Activated CD4-positive, alpha-beta T cell treated with anti-CD3 and anti-CD28 coated beads for 36 hours (primary cell): ENCODE results near the gene CEP112. TPM values are rescaled to one million over a fixed set of nuclear protein-coding genes. Genes with fewer than 3 reads are reported as not detected.

Source experiments
- ATAC-seq: fragments of 200-7000 bp; cut with Tn5 transposase; one replicate; pipeline ENCODE4 v1.10.0; 2021; ENCODE audit warnings: mild to moderate bottlenecking, moderate library complexity
- CTCF ChIA-PET: fragments of 350-600 bp; sonication (Branson Sonifier 250); formaldehyde crosslinking; loops from one replicate; lab custom pipeline; 2021; ENCODE audit warnings: antibody characterized with exemption; lab: Charles Lee
- POLR2A ChIA-PET: fragments of 350-600 bp; sonication (Branson Sonifier 250); formaldehyde crosslinking; loops from one replicate; lab custom pipeline; 2021; ENCODE audit warnings: antibody characterized with exemption, inconsistent platforms; lab: Charles Lee
- DNase-seq: peaks from one replicate; pipeline ENCODE4 v3.0.0-alpha.2; 2020
- H3K27ac Mint-ChIP-seq: one replicate; pipeline ENCODE4 v1.8.0; 2021; ENCODE audit warnings: mixed read lengths
- H3K27me3 Mint-ChIP-seq: one replicate; pipeline ENCODE4 v1.8.0; 2021; ENCODE audit warnings: mixed read lengths
- H3K36me3 Mint-ChIP-seq: one replicate; pipeline ENCODE4 v1.8.0; 2021; ENCODE audit warnings: low read depth, mixed read lengths
- H3K4me1 Mint-ChIP-seq: one replicate; pipeline ENCODE4 v1.8.0; 2021; ENCODE audit warnings: mixed read lengths
- H3K4me3 Mint-ChIP-seq: one replicate; pipeline ENCODE4 v1.8.0; 2021; ENCODE audit warnings: mild to moderate bottlenecking, moderate library complexity, mixed read lengths
- H3K9me3 Mint-ChIP-seq: one replicate; pipeline ENCODE4 v1.8.0; 2021; ENCODE audit warnings: low read depth, mixed read lengths
- intact Hi-C, 2 experiments: fragments of 100-400 bp; cut with DNase I in 1 of 2; cut with micrococcal nuclease in 1 of 2; formaldehyde crosslinking; loops; one replicate each; pipeline versions ENCODE4 v1.14.2 to v1.15.1; 2022 to 2024; cut with DNase I, micrococcal nuclease
- total RNA-seq, 2 experiments: library from RNA; stranded (reverse); gene quantifications; one replicate each; pipeline ENCODE4 v1.2.3, GENCODE V29; 2021

Gene CEP112
- total RNA-seq, 2 experiments from 2014 or later = 2.2 to 2.8 TPM

GRCh38 chr17:65953316-65954147, 238.4 kb downstream of the CEP112 start:
- no peak overlapping the region for H3K27ac Mint-ChIP-seq
- DNase-seq (no peak), ATAC-seq (no peak)
- ChIA-PET POLR2A (no interaction called here), CTCF (interaction anchor here (0.6 to 1.1 kb wide), 2 partner anchors 11 to 37 kb away, joined by 4 read pairs; no protein-coding TSS in a partner anchor)
- no peak overlapping the region for H3K4me3 Mint-ChIP-seq
- peaks cover 2% of the 10 kb centered on the region for H3K9me3 Mint-ChIP-seq
- intact Hi-C loops = no loop called here
- H3K36me3 Mint-ChIP-seq = no peaks in the 10 kb centered on the region
- H3K4me1 Mint-ChIP-seq = no peaks in the 10 kb centered on the region
- H3K27me3 Mint-ChIP-seq = no peaks in the 10 kb centered on the region

GRCh38 chr17:65952586-65952985, 239.3 kb downstream of the CEP112 start:
- no peak for ATAC-seq
- no peaks in the 10 kb centered on the region for H3K4me1 Mint-ChIP-seq

GRCh38 chr17:65952015-65952414, 239.9 kb downstream of the CEP112 start:
- Mint-ChIP-seq H3K9me3 (peaks cover 2% of the 10 kb centered on the region), H3K27me3 (no peaks in the 10 kb centered on the region), H3K36me3 (no peaks in the 10 kb centered on the region), H3K27ac (no peak overlapping the region), H3K4me1 (no peaks in the 10 kb centered on the region), H3K4me3 (no peak overlapping the region)
- no peak for ATAC-seq
- POLR2A ChIA-PET = no interaction called here
- CTCF ChIA-PET = interaction anchor here (0.7 to 1.5 kb wide), 2 partner anchors 32 to 526 kb away, joined by 3 read pairs; no protein-coding TSS in a partner anchor
- intact Hi-C loops = no loop called here
- no peak for DNase-seq

More at GRCh38 chr17:65952586-65952985, 239.3 kb downstream of the CEP112 start:
- Mint-ChIP-seq H3K4me3 (no peak overlapping the region), H3K36me3 (no peaks in the 10 kb centered on the region), H3K27ac (no peak overlapping the region), H3K9me3 (peaks cover 2% of the 10 kb centered on the region), H3K27me3 (no peaks in the 10 kb centered on the region)
- DNase-seq = no peak
- ChIA-PET CTCF (interaction anchor here (1.5 kb wide), 1 partner anchor 33 kb away, joined by 3 read pairs; no protein-coding TSS in a partner anchor), POLR2A (no interaction called here)
- intact Hi-C loops = no loop called here

- no peak overlapping the region for H3K4me3 Mint-ChIP-seq
- peaks cover 2% of the 10 kb centered on the region for H3K27me3 Mint-ChIP-seq
- ATAC-seq (no peak), DNase-seq (no peak)
- H3K27ac Mint-ChIP-seq = no peak overlapping the region
- H3K36me3 Mint-ChIP-seq = no peaks in the 10 kb centered on the region
- no peaks in the 10 kb centered on the region for H3K9me3 Mint-ChIP-seq
- intact Hi-C loops = no loop called here
- CTCF ChIA-PET = interaction anchor here (1.0 kb wide), 1 partner anchor 110 kb away, joined by 3 read pairs; no protein-coding TSS in a partner anchor
- no peaks in the 10 kb centered on the region for H3K4me1 Mint-ChIP-seq
- POLR2A ChIA-PET = no interaction called here
Observed at GRCh38 chr17:65947831-65948230, 244.1 kb downstream of the CEP112 start.

GRCh38 chr17:65942592-65942991, 249.3 kb downstream of the CEP112 start:
- H3K27me3 Mint-ChIP-seq = peaks cover 2% of the 10 kb centered on the region
- CTCF ChIA-PET = interaction anchor here (1.0 to 1.1 kb wide), 2 partner anchors 11 kb away, joined by 3 to 4 read pairs; no protein-coding TSS in a partner anchor
- no peak overlapping the region for H3K4me3 Mint-ChIP-seq
- POLR2A ChIA-PET = no interaction called here
- intact Hi-C loops = no loop called here
- no peaks in the 10 kb centered on the region for H3K36me3 Mint-ChIP-seq
- H3K27ac Mint-ChIP-seq = no peak overlapping the region
- ATAC-seq = no peak
- no peaks in the 10 kb centered on the region for H3K9me3 Mint-ChIP-seq
- DNase-seq = no peak
- no peaks in the 10 kb centered on the region for H3K4me1 Mint-ChIP-seq

- H3K9me3 Mint-ChIP-seq = no peaks in the 10 kb centered on the region
- no peak overlapping the region for H3K27ac Mint-ChIP-seq
- H3K4me3 Mint-ChIP-seq = no peak overlapping the region
- ATAC-seq (no peak), DNase-seq (no peak)
- intact Hi-C loops = no loop called here
- no peaks in the 10 kb centered on the region for H3K4me1 Mint-ChIP-seq
- POLR2A ChIA-PET = no interaction called here
- H3K27me3 Mint-ChIP-seq = peaks cover 2% of the 10 kb centered on the region
- no peaks in the 10 kb centered on the region for H3K36me3 Mint-ChIP-seq
- CTCF ChIA-PET = interaction anchor here (1.0 kb wide), 1 partner anchor 10 kb away, joined by 3 read pairs; no protein-coding TSS in a partner anchor
Observed at GRCh38 chr17:65941356-65941899, 250.5 kb downstream of the CEP112 start.

GRCh38 chr17:65936013-65936412, 255.9 kb downstream of the CEP112 start:
- DNase-seq (no peak), ATAC-seq (peak; percentile 75)
- CTCF ChIA-PET = interaction anchor here (1.0 kb wide), 1 partner anchor 50 kb away, joined by 3 read pairs; no protein-coding TSS in a partner anchor
- POLR2A ChIA-PET = no interaction called here
- intact Hi-C loops = no loop called here
- Mint-ChIP-seq H3K4me3 (no peak overlapping the region), H3K27ac (no peak overlapping the region), H3K27me3 (peaks cover 5% of the 10 kb centered on the region), H3K4me1 (peaks cover 2% of the 10 kb centered on the region), H3K36me3 (peaks cover 3% of the 10 kb centered on the region), H3K9me3 (peaks cover 11% of the 10 kb centered on the region)

GRCh38 chr17:65933290-65933689, 258.6 kb downstream of the CEP112 start:
- DNase-seq = no peak
- Mint-ChIP-seq H3K27ac (no peak overlapping the region), H3K4me3 (no peak overlapping the region), H3K9me3 (peaks cover 11% of the 10 kb centered on the region), H3K4me1 (peaks cover 2% of the 10 kb centered on the region), H3K36me3 (peaks cover 3% of the 10 kb centered on the region), H3K27me3 (peaks cover 5% of the 10 kb centered on the region)
- ATAC-seq = no peak
- CTCF ChIA-PET = interaction anchor here (1.3 kb wide), 1 partner anchor 139 kb away, joined by 3 read pairs; no protein-coding TSS in a partner anchor
- intact Hi-C loops = no loop called here
- POLR2A ChIA-PET = no interaction called here

- ATAC-seq (no peak), DNase-seq (no peak)
- CTCF ChIA-PET = interaction anchor here (0.7 to 1.0 kb wide), 2 partner anchors 11 to 775 kb away, joined by 3 read pairs; no protein-coding TSS in a partner anchor
- Mint-ChIP-seq H3K36me3 (peaks cover 4% of the 10 kb centered on the region), H3K9me3 (peaks cover 11% of the 10 kb centered on the region), H3K4me1 (peaks cover 2% of the 10 kb centered on the region), H3K27ac (no peak overlapping the region), H3K4me3 (no peak overlapping the region), H3K27me3 (peaks cover 5% of the 10 kb centered on the region)
- intact Hi-C loops = no loop called here
- POLR2A ChIA-PET = no interaction called here
Observed at GRCh38 chr17:65931246-65932149, 260.4 kb downstream of the CEP112 start.

GRCh38 chr17:65930140-65930730, 261.7 kb downstream of the CEP112 start:
- peaks cover 11% of the 10 kb centered on the region for H3K9me3 Mint-ChIP-seq
- intact Hi-C loops = no loop called here
- no peak overlapping the region for H3K27ac Mint-ChIP-seq
- no peaks in the 10 kb centered on the region for H3K4me1 Mint-ChIP-seq
- H3K27me3 Mint-ChIP-seq = peaks cover 5% of the 10 kb centered on the region
- ChIA-PET POLR2A (no interaction called here), CTCF (no interaction called here)
- peaks cover 4% of the 10 kb centered on the region for H3K36me3 Mint-ChIP-seq
- DNase-seq = no peak
- no peak for ATAC-seq
- no peak overlapping the region for H3K4me3 Mint-ChIP-seq
